NCI-H2227 (cell line): Measurements from ENCODE around the gene BICDL2.
A peak's percentile ranks its signal among the peaks of the same experiment; 100 is the strongest.

Experiments
- DNase-seq: peaks from one replicate; lab custom pipeline; 2025; ENCODE audit not compliant: unreplicated experiment; lab: John Stamatoyannopoulos, UW

Gene BICDL2

GRCh38 chr16:2986623-2987188, 50.0 kb downstream of the BICDL2 start:
- no peak for DNase-seq

GRCh38 chr16:2985893-2986355, 50.8 kb downstream of the BICDL2 start:
- DNase-seq, result no peak

GRCh38 chr16:2985462-2985861, 51.3 kb downstream of the BICDL2 start:
- no peak for DNase-seq

GRCh38 chr16:2983706-2984136, 53.0 kb downstream of the BICDL2 start:
- DNase-seq, result peak; percentile 88

GRCh38 chr16:2982402-2982801, 54.3 kb downstream of the BICDL2 start:
- no peak for DNase-seq

GRCh38 chr16:2981899-2982250, 54.9 kb downstream of the BICDL2 start:
- no peak for DNase-seq

- DNase-seq, result no peak
Observed at GRCh38 chr16:2981177-2981898, 55.4 kb downstream of the BICDL2 start.

- peak; percentile 94 for DNase-seq
Observed at GRCh38 chr16:2980227-2981176, 56.2 kb downstream of the BICDL2 start, which contains the start of gene PKMYT1. PKMYT1 (minus strand) TSS chr16:2980446; CDS start chr16:2979657, 789 bp downstream.

GRCh38 chr16:2979669-2980226, 57.0 kb downstream of the BICDL2 start:
- DNase-seq, result peak; percentile 48
